ENCODE results near the gene TTC23L.
"Not testable (repeated sequence)": the region's sequence is repeated elsewhere in the genome, so short reads cannot be mapped to it uniquely, and the experiment has no call there.

TTC23L gene

GRCh38 chr5:34838785-34839714 is at the start of gene TTC23L:
Gene TTC23L, plus strand, starts transcription at chr5:34839164. Its CDS starts 1,508 bp downstream, at chr5:34840672.
- no peak for DNase-seq

- DNase-seq: no peak
Measured at GRCh38 chr5:34789639-34790038, 49.3 kb upstream of the TTC23L start.

- no peak for DNase-seq
Measured at GRCh38 chr5:34790069-34790468, 48.9 kb upstream of the TTC23L start.

GRCh38 chr5:34791761-34792244 is 47.2 kb upstream of the TTC23L start:
- no peak for DNase-seq

GRCh38 chr5:34802834-34803563 is 36.0 kb upstream of the TTC23L start:
- no peak for DNase-seq

GRCh38 chr5:34803974-34804732 is 34.8 kb upstream of the TTC23L start:
- no peak for DNase-seq

- no peak for DNase-seq
Measured at GRCh38 chr5:34804913-34805312, 34.1 kb upstream of the TTC23L start.

GRCh38 chr5:34806532-34806931 is 32.4 kb upstream of the TTC23L start:
- no peak for DNase-seq

- no peak for DNase-seq
Measured at GRCh38 chr5:34811706-34812105, 27.3 kb upstream of the TTC23L start.

GRCh38 chr5:34813509-34813908 is 25.5 kb upstream of the TTC23L start:
- no peak for DNase-seq

- DNase-seq: no peak
Measured at GRCh38 chr5:34817558-34818351, 21.2 kb upstream of the TTC23L start.

GRCh38 chr5:34818717-34819116 is 20.2 kb upstream of the TTC23L start:
- no peak for DNase-seq

- no peak for DNase-seq
Measured at GRCh38 chr5:34820593-34820992, 18.4 kb upstream of the TTC23L start.

GRCh38 chr5:34822956-34823715 is 15.8 kb upstream of the TTC23L start:
- DNase-seq: no peak

GRCh38 chr5:34826347-34826746 is 12.6 kb upstream of the TTC23L start:
- DNase-seq: no peak

- no peak for DNase-seq
Measured at GRCh38 chr5:34827588-34828506, 11.1 kb upstream of the TTC23L start.

- not testable (repeated sequence) for DNase-seq
Measured at GRCh38 chr5:34830827-34831226, 8.1 kb upstream of the TTC23L start.

GRCh38 chr5:34831303-34831702 is 7.7 kb upstream of the TTC23L start:
- no peak for DNase-seq

- no peak for DNase-seq
Measured at GRCh38 chr5:34832568-34832967, 6.4 kb upstream of the TTC23L start.

GRCh38 chr5:34833090-34833489 is 5.9 kb upstream of the TTC23L start:
- no peak for DNase-seq

All from GF-D8 (cell line).